H9 (cell line): ENCODE data around the gene IRF4. TPM values are rescaled to one million over a fixed set of nuclear protein-coding genes. Genes with fewer than 3 reads are reported as not detected.

Experiments
- DNase-seq: peaks from one replicate; pipeline ENCODE4 v3.0.0-alpha.2; 2017
- H2AFZ ChIP-seq: one replicate; pipeline ENCODE4 v1.6.1; 2013; ENCODE audit warnings: mild to moderate bottlenecking, low read length, control low read depth, moderate library complexity
- H2AK5ac ChIP-seq: 2 replicates; pipeline ENCODE4 v1.6.1; 2013; ENCODE audit warnings: low read length, control low read depth, mixed read lengths; ENCODE audit not compliant: insufficient read length
- H2BK120ac ChIP-seq: one replicate; pipeline ENCODE4 v1.6.1; 2013; ENCODE audit warnings: low read depth, mild to moderate bottlenecking, low read length, control low read depth, inconsistent platforms; ENCODE audit not compliant: poor library complexity, severe bottlenecking
- H2BK12ac ChIP-seq: 2 replicates; pipeline ENCODE4 v1.6.1; 2013; ENCODE audit warnings: low read length, control low read depth, mixed read lengths, low read depth; ENCODE audit not compliant: insufficient read length
- H2BK15ac ChIP-seq: 2 replicates; pipeline ENCODE4 v1.6.1; 2013; ENCODE audit warnings: low read depth, low read length, control low read depth
- H2BK20ac ChIP-seq: one replicate; pipeline ENCODE4 v1.6.1; 2013; ENCODE audit warnings: low read depth, mild to moderate bottlenecking, low read length, control low read depth, inconsistent platforms; ENCODE audit not compliant: poor library complexity, severe bottlenecking
- H2BK5ac ChIP-seq: 2 replicates; pipeline ENCODE4 v1.6.1; 2013; ENCODE audit warnings: low read length, control low read depth, mixed read lengths; ENCODE audit not compliant: insufficient read length
- H3K14ac ChIP-seq: 2 replicates; pipeline ENCODE4 v1.6.1; 2013; ENCODE audit warnings: low read length, control low read depth; ENCODE audit not compliant: insufficient read depth
- H3K18ac ChIP-seq: 2 replicates; pipeline ENCODE4 v1.6.1; 2013; ENCODE audit warnings: low read depth, mild to moderate bottlenecking, mixed read lengths, low read length, control low read depth; ENCODE audit not compliant: insufficient read length
- H3K23ac ChIP-seq: 2 replicates; pipeline ENCODE4 v1.6.1; 2013; ENCODE audit warnings: low read length, control low read depth, mixed read lengths, low read depth; ENCODE audit not compliant: insufficient read length
- H3K23me2 ChIP-seq: 2 replicates; pipeline ENCODE4 v1.6.1; 2013; ENCODE audit warnings: low read depth, mild to moderate bottlenecking, mixed read lengths, low read length, control low read depth; ENCODE audit not compliant: insufficient read length, poor library complexity, severe bottlenecking
- H3K27ac ChIP-seq: 2 replicates; pipeline ENCODE4 v1.5.1; 2013; ENCODE audit warnings: low read length, control low read depth, mixed read lengths, low read depth; ENCODE audit not compliant: insufficient read length
- H3K27me3 ChIP-seq: 2 replicates; pipeline ENCODE4 v1.6.1; 2013; ENCODE audit warnings: low read length, control low read depth, inconsistent platforms; ENCODE audit not compliant: insufficient read depth
- H3K4ac ChIP-seq: 2 replicates; pipeline ENCODE4 v1.6.1; 2013; ENCODE audit warnings: low read depth, mild to moderate bottlenecking, control low read depth, inconsistent platforms, low read length, moderate library complexity
- H3K4me1 ChIP-seq: 2 replicates; pipeline ENCODE4 v1.6.1; 2013; ENCODE audit warnings: low read length, control low read depth, inconsistent platforms; ENCODE audit not compliant: insufficient read depth
- H3K4me2 ChIP-seq: 2 replicates; pipeline ENCODE4 v1.6.1; 2013; ENCODE audit warnings: low read length, control low read depth, mixed read lengths; ENCODE audit not compliant: insufficient read length, insufficient read depth
- H3K56ac ChIP-seq: 2 replicates; pipeline ENCODE4 v1.6.1; 2013; ENCODE audit warnings: low read depth, mild to moderate bottlenecking, mixed read lengths, low read length, control low read depth; ENCODE audit not compliant: insufficient read length
- H3K79me1 ChIP-seq: 2 replicates; pipeline ENCODE4 v1.6.1; 2013; ENCODE audit warnings: low read depth, mild to moderate bottlenecking, moderate library complexity, low read length, control low read depth, inconsistent platforms; ENCODE audit not compliant: insufficient read depth, poor library complexity, severe bottlenecking
- H3K79me2 ChIP-seq: 2 replicates; pipeline ENCODE4 v1.6.1; 2013; ENCODE audit warnings: low read length, control low read depth, inconsistent platforms; ENCODE audit not compliant: insufficient read depth
- H3K9ac ChIP-seq: 2 replicates; pipeline ENCODE4 v1.6.1; 2013; ENCODE audit warnings: low read length, control low read depth, mixed read lengths; ENCODE audit not compliant: insufficient read length; ENCODE audit errors: extremely low read depth
- H3K9me3 ChIP-seq: one replicate; pipeline ENCODE4 v1.6.1; 2013; ENCODE audit warnings: low read depth, low read length, inconsistent platforms; ENCODE audit not compliant: control insufficient read depth
- H3T11ph ChIP-seq: one replicate; pipeline ENCODE4 v1.6.1; 2013; ENCODE audit warnings: mild to moderate bottlenecking, low read length, control low read depth, inconsistent platforms
- H4K20me1 ChIP-seq: one replicate; pipeline ENCODE4 v1.6.1; 2013; ENCODE audit not compliant: control insufficient read depth, insufficient read length, insufficient read depth
- H4K5ac ChIP-seq: 2 replicates; pipeline ENCODE4 v1.6.1; 2013; ENCODE audit warnings: low read depth, mild to moderate bottlenecking, mixed read lengths, low read length, control low read depth; ENCODE audit not compliant: insufficient read length
- H4K8ac ChIP-seq: replicated peaks from 2 replicates; pipeline ENCODE4 v1.6.1; 2013; ENCODE audit warnings: low read length, control low read depth, mixed read lengths, low read depth; ENCODE audit not compliant: insufficient read length
- H4K91ac ChIP-seq: 2 replicates; pipeline ENCODE4 v1.6.1; 2013; ENCODE audit warnings: low read depth, mild to moderate bottlenecking, moderate library complexity, mixed read lengths, low read length, control low read depth; ENCODE audit not compliant: insufficient read length
- H3K27ac Mint-ChIP-seq, 3 experiments: 2 replicates in 2 of 3; 3 replicates in 1 of 3; pipeline ENCODE4 v1.8.0; 2020 to 2021; ENCODE audit warnings: mixed read lengths in 3 of 3, mild to moderate bottlenecking in 1 of 3, moderate library complexity in 1 of 3
- H3K27me3 Mint-ChIP-seq: 2 replicates; pipeline ENCODE4 v1.8.0; 2021; ENCODE audit warnings: low read depth, mild to moderate bottlenecking, moderate library complexity, mixed read lengths
- H3K36me3 Mint-ChIP-seq, 3 experiments: 2 replicates in 2 of 3; 3 replicates in 1 of 3; pipeline ENCODE4 v1.8.0; 2020 to 2021; ENCODE audit warnings: low read depth in 3 of 3, mixed read lengths in 3 of 3; ENCODE audit not compliant: insufficient read depth in 1 of 3
- H3K4me1 Mint-ChIP-seq, 2 experiments: 2 replicates each; pipeline ENCODE4 v1.8.0; 2020; ENCODE audit warnings: mixed read lengths in 2 of 2
- H3K4me3 Mint-ChIP-seq, 2 experiments: 2 replicates in 1 of 2; 3 replicates in 1 of 2; pipeline ENCODE4 v1.8.0; 2020 to 2021; ENCODE audit warnings: mild to moderate bottlenecking in 2 of 2, mixed read lengths in 2 of 2, moderate library complexity in 1 of 2
- H3K9me3 Mint-ChIP-seq, 2 experiments: 2 replicates in 1 of 2; 3 replicates in 1 of 2; pipeline ENCODE4 v1.8.0; 2020; ENCODE audit warnings: mild to moderate bottlenecking in 2 of 2, mixed read lengths in 2 of 2, moderate library complexity in 1 of 2
- WGBS: extraction: QIAGEN DNeasy Blood & Tissue Kit; methylation state at CpG from one replicate; pipeline ENCODE4 v1.1.7; 2013; ENCODE audit warnings: missing lambda C conversion rate, low lambda C conversion rate, mixed read lengths; ENCODE audit not compliant: insufficient read length; ENCODE audit errors: extremely low coverage; 5-methylcytosine and 5-hydroxymethylcytosine counted together
- total RNA-seq: library from RNA; stranded (reverse); gene quantifications from 2 replicates; pipeline ENCODE4 v1.2.1, GENCODE V29; 2021
- TF ChIP-seq, protein P1 (sequence below): fragments of 200-600 bp; sonication (generic); conservative IDR thresholded peaks from 3 replicates; pipeline ENCODE4 v1.8.0; 2021; ENCODE audit warnings: antibody characterized with exemption, mild to moderate bottlenecking

The IRF4 gene
- total RNA-seq, 1 experiment from 2014 or later, result 0.31 TPM

DNA sequence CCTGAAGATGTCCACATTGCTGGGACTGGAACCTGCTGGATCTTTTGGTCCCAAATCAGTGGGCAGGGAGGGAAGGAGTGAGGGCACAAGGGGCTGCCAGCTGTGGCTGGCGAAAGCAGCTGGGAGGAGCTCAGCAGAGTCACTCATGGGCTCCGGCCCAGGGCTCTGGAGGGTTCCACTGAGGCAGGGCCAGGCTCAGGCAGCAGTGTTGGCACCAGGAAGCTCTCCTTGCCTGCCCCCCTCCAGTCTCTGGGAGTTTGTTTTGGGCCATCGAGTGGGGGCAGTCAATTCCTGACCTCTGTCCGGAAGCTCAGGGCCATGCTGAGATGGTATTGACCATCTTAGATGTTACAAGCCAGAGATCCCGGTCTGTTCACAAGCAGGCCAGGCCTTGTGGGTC, 39.1 kb upstream of the IRF4 start:
- Histone ChIP-seq H3K9ac (no peak overlapping the region), H3K56ac (no peak overlapping the region), H3T11ph (no peak overlapping the region), H2BK20ac (no peak overlapping the region), H4K5ac (no peak overlapping the region), H3K79me1 (no peaks in the 10 kb centered on the region), H3K79me2 (no peaks in the 10 kb centered on the region), H3K27me3 (no peaks in the 10 kb centered on the region), H3K23ac (no peak overlapping the region), H2AFZ (no peak overlapping the region), H3K9me3 (peaks cover 80% of the 10 kb centered on the region), H4K8ac (no peak overlapping the region), H2BK120ac (no peak overlapping the region), H2BK15ac (no peak overlapping the region), H2BK12ac (no peak overlapping the region), H3K4me1 (no peaks in the 10 kb centered on the region), H4K20me1 (no peaks in the 10 kb centered on the region), H3K14ac (no peak overlapping the region), H3K4ac (no peak overlapping the region), H4K91ac (no peak overlapping the region), H3K4me2 (no peak overlapping the region), H2BK5ac (no peak overlapping the region), H2AK5ac (no peak overlapping the region), H3K23me2 (no peaks in the 10 kb centered on the region), H3K18ac (no peak overlapping the region), H3K27ac (no peak overlapping the region)
- Mint-ChIP-seq H3K27ac (no peak overlapping the region), H3K36me3 (peaks cover 12 to 25% (median 17%) of the 10 kb centered on the region in 3 experiments), H3K4me1 (peaks cover 8 to 10% of the 10 kb centered on the region in 2 experiments; a peak in 3 of 4 replicates), H3K9me3 (peaks cover 90 to 97% of the 10 kb centered on the region in 2 experiments), H3K4me3 (no peak overlapping the region), H3K27me3 (peaks cover 2% of the 10 kb centered on the region)
- no CpG with 5 or more reads among the region's 5 CpGs for WGBS
- DNase-seq, result no peak
- TF ChIP-seq, protein P1, sequence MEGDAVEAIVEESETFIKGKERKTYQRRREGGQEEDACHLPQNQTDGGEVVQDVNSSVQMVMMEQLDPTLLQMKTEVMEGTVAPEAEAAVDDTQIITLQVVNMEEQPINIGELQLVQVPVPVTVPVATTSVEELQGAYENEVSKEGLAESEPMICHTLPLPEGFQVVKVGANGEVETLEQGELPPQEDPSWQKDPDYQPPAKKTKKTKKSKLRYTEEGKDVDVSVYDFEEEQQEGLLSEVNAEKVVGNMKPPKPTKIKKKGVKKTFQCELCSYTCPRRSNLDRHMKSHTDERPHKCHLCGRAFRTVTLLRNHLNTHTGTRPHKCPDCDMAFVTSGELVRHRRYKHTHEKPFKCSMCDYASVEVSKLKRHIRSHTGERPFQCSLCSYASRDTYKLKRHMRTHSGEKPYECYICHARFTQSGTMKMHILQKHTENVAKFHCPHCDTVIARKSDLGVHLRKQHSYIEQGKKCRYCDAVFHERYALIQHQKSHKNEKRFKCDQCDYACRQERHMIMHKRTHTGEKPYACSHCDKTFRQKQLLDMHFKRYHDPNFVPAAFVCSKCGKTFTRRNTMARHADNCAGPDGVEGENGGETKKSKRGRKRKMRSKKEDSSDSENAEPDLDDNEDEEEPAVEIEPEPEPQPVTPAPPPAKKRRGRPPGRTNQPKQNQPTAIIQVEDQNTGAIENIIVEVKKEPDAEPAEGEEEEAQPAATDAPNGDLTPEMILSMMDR, result no peak
